ENCODE measurements around the gene NLRC5. TPM values are rescaled to one million over a fixed set of nuclear protein-coding genes. Genes with fewer than 3 reads are reported as not detected.

NLRC5 gene
- polyA plus RNA-seq, 1 donor: 5.5 TPM

GRCh38 chr16:57127037-57127763 lies 137.8 kb downstream of the NLRC5 start:
- DNase-seq (ENCODE audit: low read depth): no peak

- DNase-seq (ENCODE audit: low read depth): no peak
Observed at GRCh38 chr16:57127836-57128235, 138.5 kb downstream of the NLRC5 start.

GRCh38 chr16:57128771-57129389 lies 139.5 kb downstream of the NLRC5 start:
- no peak for DNase-seq (ENCODE audit: low read depth)

- DNase-seq (ENCODE audit: low read depth): no peak
Observed at GRCh38 chr16:57130950-57131321, 141.6 kb downstream of the NLRC5 start.

- no peak for DNase-seq (ENCODE audit: low read depth)
Observed at GRCh38 chr16:57131351-57131970, 142.1 kb downstream of the NLRC5 start.

- DNase-seq (ENCODE audit: low read depth): no peak
Observed at GRCh38 chr16:57132470-57132869, 143.1 kb downstream of the NLRC5 start.

GRCh38 chr16:57133031-57133430 lies 143.7 kb downstream of the NLRC5 start:
- DNase-seq (ENCODE audit: low read depth): no peak

Other genes starting within 250 kb of the NLRC5 start
- gene SLC12A3, start 124.3 kb upstream of the NLRC5 start, polyA plus RNA-seq (ENCODE audit: insufficient read length): 0.11 TPM
- gene HERPUD1, start 57.4 kb upstream of the NLRC5 start, polyA plus RNA-seq (ENCODE audit: insufficient read length): 66.3 TPM
- 5.3 TPM for gene CETP, start 27.6 kb upstream of the NLRC5 start, polyA plus RNA-seq (ENCODE audit: insufficient read length)
- gene CPNE2, start 103.0 kb downstream of the NLRC5 start, polyA plus RNA-seq (ENCODE audit: insufficient read length): 23.4 TPM
- gene PSME3IP1, start 196.5 kb downstream of the NLRC5 start, polyA plus RNA-seq (ENCODE audit: insufficient read length): 56.1 TPM
- 23.3 TPM for gene RSPRY1, start 196.8 kb downstream of the NLRC5 start, polyA plus RNA-seq (ENCODE audit: insufficient read length)